Omental fat pad (tissue), 4 donors: Measurements from ENCODE around the gene IFNL1. TPM values are rescaled to one million over a fixed set of nuclear protein-coding genes. Genes with fewer than 3 reads are reported as not detected.
"Not testable (repeated sequence)": the region's sequence is repeated elsewhere in the genome, so short reads cannot be mapped to it uniquely, and the experiment has no call there.

ENCODE experiments used
- ATAC-seq: fragments of 150-250 bp; one replicate; pipeline ENCODE4 v1.9.1; 2016; ENCODE audit warnings: mild to moderate bottlenecking, moderate library complexity; ENCODE audit not compliant: low FRiP score
- DNase-seq: peaks from one replicate; pipeline ENCODE4 v3.0.0-alpha.2; 2019; ENCODE audit warnings: low spot score
- CTCF ChIP-seq, 3 donors: fragments of 450-650 bp; IDR thresholded peaks; one replicate each; pipeline ENCODE4 v1.5.1; 2016 to 2017; ENCODE audit warnings: antibody characterized with exemption in 3 of 3, mild to moderate bottlenecking in 3 of 3, moderate library complexity in 2 of 3
- total RNA-seq, 4 donors: library from RNA; depleted of rRNA; stranded (reverse); fragments of >200 nt; gene quantifications; one replicate each; pipeline ENCODE4 v1.1.0, GENCODE V29; 2016

Gene IFNL1
- total RNA-seq, 4 donors from 2014 or later, result not detected

GRCh38 chr19:39263912-39264305, 32.3 kb upstream of the IFNL1 start:
- ATAC-seq (peak; percentile 11), DNase-seq (no peak)

GRCh38 chr19:39264306-39265290, 31.6 kb upstream of the IFNL1 start:
- DNase-seq, result no peak
- peak; percentile 44 for ATAC-seq
- no peak for TF ChIP-seq CTCF (IDR thresholded peaks at IDR 0.05)

More at GRCh38 chr19:39263912-39264305, 32.3 kb upstream of the IFNL1 start:
- TF ChIP-seq CTCF (IDR thresholded peaks at IDR 0.05), result no peak

- ATAC-seq, result no peak
- DNase-seq, result no peak
- TF ChIP-seq CTCF (IDR thresholded peaks at IDR 0.05), result no peak
These were observed 30.8 kb upstream of the IFNL1 start for GRCh38 chr19:39265321-39265916.

- not testable (repeated sequence) for ATAC-seq, DNase-seq
These were observed 28.1 kb upstream of the IFNL1 start, which contains the start of gene IFNL2 for GRCh38 chr19:39268085-39268484. TSS of gene IFNL2 (plus strand) at chr19:39268396. CDS start at chr19:39268569, 173 bp downstream.

GRCh38 chr19:39268531-39269223, 27.5 kb upstream of the IFNL1 start:
- ATAC-seq, DNase-seq: not testable (repeated sequence)

GRCh38 chr19:39269369-39269768, 26.8 kb upstream of the IFNL1 start:
- DNase-seq, ATAC-seq: not testable (repeated sequence)

GRCh38 chr19:39270036-39270871, 26.0 kb upstream of the IFNL1 start:
- no peak for TF ChIP-seq CTCF (IDR thresholded peaks at IDR 0.05)
- no peak for ATAC-seq
- DNase-seq, result no peak

- not testable (repeated sequence) for ATAC-seq, DNase-seq
These were observed 22.3 kb upstream of the IFNL1 start for GRCh38 chr19:39273859-39274258.
